Body of pancreas (tissue), 4 donors: ENCODE data around the gene ALPL. TPM values are rescaled to one million over a fixed set of nuclear protein-coding genes. Genes with fewer than 3 reads are reported as not detected.

Source experiments
- ATAC-seq: fragments of 150-250 bp; one replicate; pipeline ENCODE4 v1.9.1; 2016
- DNase-seq, 4 donors: peaks; one replicate each; pipeline ENCODE4 v3.0.0-alpha.2; 2019
- H3K27ac ChIP-seq, 4 donors: fragments of 200-600 bp; sonication (generic); 1 replicate in 3 of 4; 2 replicates in 1 of 4; pipeline versions ENCODE4 v1.5.1 to v1.6.1; 2016 to 2019; ENCODE audit warnings: mild to moderate bottlenecking in 1 of 4, mixed read lengths in 1 of 4, moderate library complexity in 1 of 4
- H3K27me3 ChIP-seq, 2 donors: fragments of 200-600 bp; sonication (generic); one replicate each; pipeline ENCODE4 v1.6.0; 2016; ENCODE audit warnings: mild to moderate bottlenecking in 1 of 2
- H3K36me3 ChIP-seq, 2 donors: fragments of 200-600 bp; sonication (generic); replicated peaks in 1 of 2; 2 replicates each; pipeline ENCODE4 v1.5.1; 2016; ENCODE audit warnings: low read depth in 2 of 2; ENCODE audit not compliant: insufficient read depth in 1 of 2
- H3K4me1 ChIP-seq: fragments of 200-600 bp; sonication (generic); one replicate; pipeline ENCODE4 v1.6.0; 2016
- H3K4me3 ChIP-seq, 2 donors: fragments of 200-600 bp; sonication (generic); 1 replicate in 1 of 2; 2 replicates in 1 of 2; pipeline ENCODE4 v1.5.1; 2016 to 2019
- H3K9me3 ChIP-seq, 3 donors: fragments of 200-600 bp; sonication (generic); 1 replicate in 2 of 3; 2 replicates in 1 of 3; pipeline ENCODE4 v1.5.1; 2016
- CTCF ChIP-seq, 7 experiments: fragments of 450-650 bp in 4 of 7; fragments of 200-600 bp in 3 of 7; sonication (generic) in 3 of 7; IDR thresholded peaks; one replicate each; pipeline ENCODE4 v1.5.1; 2016 to 2019; ENCODE audit warnings: antibody characterized with exemption in 7 of 7
- POLR2A ChIP-seq, 3 donors: fragments of 450-650 bp; IDR thresholded peaks; one replicate each; pipeline ENCODE4 v1.6.1; 2016; ENCODE audit warnings: antibody characterized with exemption in 3 of 3, mild to moderate bottlenecking in 2 of 3
- WGBS, 2 donors: methylation state at CpG; one replicate each; pipeline ENCODE4 v1.1.5; 2017; 5-methylcytosine and 5-hydroxymethylcytosine counted together
- intact Hi-C: fragments of 100-400 bp; cut with DNase I; formaldehyde crosslinking; loops from one replicate; pipeline ENCODE4 v1.15.1; 2023
- total RNA-seq, 2 donors: library from RNA; depleted of rRNA; stranded (reverse); fragments of >200 nt; gene quantifications; one replicate each; pipeline ENCODE4 v1.1.0, GENCODE V29; 2016

Gene ALPL
- total RNA-seq, 2 donors from 2014 or later = 3.4 to 10.9 TPM

- no peak overlapping the region for H3K4me3 ChIP-seq
- WGBS, 2 donors = 59 to 65% methylated on average over 11 of the region's 11 CpGs
- no peaks in the 10 kb centered on the region for H3K4me1 ChIP-seq
- H3K27ac ChIP-seq = no peak overlapping the region
- DNase-seq (no peak), ATAC-seq (no peak)
- no peaks in the 10 kb centered on the region for H3K9me3 ChIP-seq
- intact Hi-C loops = no loop called here
- no peaks in the 10 kb centered on the region for H3K27me3 ChIP-seq
- TF ChIP-seq CTCF (IDR thresholded peaks at IDR 0.05) (no peak), POLR2A (IDR thresholded peaks at IDR 0.05) (no peak)
- no peaks in the 10 kb centered on the region for H3K36me3 ChIP-seq
These were observed 37.1 kb downstream of the ALPL start for GRCh38 chr1:21546122-21546825.

GRCh38 chr1:21547876-21548275, 38.7 kb downstream of the ALPL start:
- no peaks in the 10 kb centered on the region for H3K36me3 ChIP-seq
- H3K4me1 ChIP-seq = no peaks in the 10 kb centered on the region
- H3K27me3 ChIP-seq = no peaks in the 10 kb centered on the region
- ATAC-seq (no peak), DNase-seq (no peak)
- H3K9me3 ChIP-seq = no peaks in the 10 kb centered on the region
- no peak overlapping the region for H3K27ac ChIP-seq
- TF ChIP-seq POLR2A (IDR thresholded peaks at IDR 0.05) = no peak
- no peak for TF ChIP-seq CTCF (IDR thresholded peaks at IDR 0.05)
- intact Hi-C loops = no loop called here
- WGBS, 2 donors = 62 to 77% methylated on average over 3 to 9 of the region's 11 CpGs
- no peak overlapping the region for H3K4me3 ChIP-seq

GRCh38 chr1:21550097-21550496, 40.9 kb downstream of the ALPL start:
- H3K9me3 ChIP-seq = no peaks in the 10 kb centered on the region
- WGBS, 2 donors = 51 to 68% methylated on average over 5 of the region's 5 CpGs
- no peaks in the 10 kb centered on the region for H3K36me3 ChIP-seq
- no peaks in the 10 kb centered on the region for H3K27me3 ChIP-seq
- intact Hi-C loops = no loop called here
- H3K27ac ChIP-seq = no peak overlapping the region
- no peak for ATAC-seq
- TF ChIP-seq CTCF (IDR thresholded peaks at IDR 0.05) (no peak), POLR2A (IDR thresholded peaks at IDR 0.05) (no peak)
- H3K4me1 ChIP-seq = no peaks in the 10 kb centered on the region
- no peak for DNase-seq
- no peak overlapping the region for H3K4me3 ChIP-seq

DNA sequence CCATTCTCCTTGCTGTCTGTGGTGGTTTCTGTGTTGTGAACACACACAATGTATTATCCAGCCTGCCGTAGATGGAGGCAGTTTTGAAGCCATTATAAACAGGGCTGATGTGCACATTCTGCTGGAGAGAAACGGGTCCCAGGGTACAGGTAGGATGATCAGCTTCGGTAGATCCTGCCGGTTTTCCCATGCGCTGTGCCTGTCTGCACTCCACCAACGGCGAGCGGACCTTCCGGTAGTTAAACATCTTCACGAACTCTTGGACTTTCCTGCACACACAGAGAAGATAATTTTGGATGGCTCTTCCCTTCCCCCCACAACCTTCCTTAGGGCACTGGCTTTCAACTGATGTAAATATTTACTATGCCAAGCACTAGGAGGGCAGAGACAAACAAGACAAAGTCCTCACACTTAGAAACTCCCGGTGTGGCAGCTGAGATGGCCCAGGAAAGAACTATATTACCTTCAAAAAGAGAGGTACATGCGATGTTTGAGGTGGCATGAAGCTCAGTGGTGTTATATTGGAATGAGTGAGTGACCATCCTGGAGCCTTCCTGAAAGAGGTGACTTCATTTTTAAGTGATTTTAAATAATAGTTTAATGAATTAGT, 41.7 kb downstream of the ALPL start:
- H3K27ac ChIP-seq = no peak overlapping the region
- 65 to 66% methylated on average over 12 of the region's 12 CpGs for WGBS, 2 donors

More for the DNA sequence above, 41.7 kb downstream of the ALPL start:
- no peaks in the 10 kb centered on the region for H3K4me1 ChIP-seq
- H3K9me3 ChIP-seq = no peaks in the 10 kb centered on the region
- no peaks in the 10 kb centered on the region for H3K27me3 ChIP-seq
- H3K4me3 ChIP-seq = no peak overlapping the region
- ATAC-seq (no peak), DNase-seq (no peak)
- intact Hi-C loops = no loop called here
- no peaks in the 10 kb centered on the region for H3K36me3 ChIP-seq
- no peak for TF ChIP-seq POLR2A (IDR thresholded peaks at IDR 0.05)
- no peak for TF ChIP-seq CTCF (IDR thresholded peaks at IDR 0.05)
